ENCODE measurements around the gene SH3GL3.

The SH3GL3 gene

GRCh38 chr15:83477172-83477807 is 30.1 kb downstream of the SH3GL3 start:
- H3K4me3 ChIP-seq (ENCODE audit: control insufficient read depth, low read depth, low read length) = no peak overlapping the region
- no peak for TF ChIP-seq CTCF (IDR thresholded peaks at IDR 0.05; ENCODE audit: control insufficient read depth, insufficient read depth, low read depth, low read length, missing control alignments)
- no peak for DNase-seq (ENCODE audit: low read depth)

- DNase-seq (ENCODE audit: low read depth) = no peak
- TF ChIP-seq CTCF (IDR thresholded peaks at IDR 0.05; ENCODE audit: control insufficient read depth, insufficient read depth, low read depth, low read length, missing control alignments) = no peak
- H3K4me3 ChIP-seq (ENCODE audit: control insufficient read depth, low read depth, low read length) = no peak overlapping the region
Observed at GRCh38 chr15:83477808-83478537, 30.8 kb downstream of the SH3GL3 start.

GRCh38 chr15:83483612-83484011 is 36.5 kb downstream of the SH3GL3 start:
- DNase-seq (ENCODE audit: low read depth) = no peak
- no peak for TF ChIP-seq CTCF (IDR thresholded peaks at IDR 0.05; ENCODE audit: control insufficient read depth, insufficient read depth, low read depth, low read length, missing control alignments)
- H3K4me3 ChIP-seq (ENCODE audit: control insufficient read depth, low read depth, low read length) = no peak overlapping the region

- H3K4me3 ChIP-seq (ENCODE audit: control insufficient read depth, low read depth, low read length) = no peak overlapping the region
- no peak for DNase-seq (ENCODE audit: low read depth)
Observed at GRCh38 chr15:83484636-83485035, 37.5 kb downstream of the SH3GL3 start.

GRCh38 chr15:83486363-83486762 is 39.2 kb downstream of the SH3GL3 start:
- no peak for TF ChIP-seq CTCF (IDR thresholded peaks at IDR 0.05; ENCODE audit: control insufficient read depth, insufficient read depth, low read depth, low read length, missing control alignments)
- no peak for DNase-seq (ENCODE audit: low read depth)

More at GRCh38 chr15:83484636-83485035, 37.5 kb downstream of the SH3GL3 start:
- TF ChIP-seq CTCF (IDR thresholded peaks at IDR 0.05; ENCODE audit: control insufficient read depth, insufficient read depth, low read depth, low read length, missing control alignments) = no peak

GRCh38 chr15:83487519-83487918 is 40.4 kb downstream of the SH3GL3 start:
- TF ChIP-seq CTCF (IDR thresholded peaks at IDR 0.05; ENCODE audit: control insufficient read depth, insufficient read depth, low read depth, low read length, missing control alignments) = no peak

More at GRCh38 chr15:83486363-83486762, 39.2 kb downstream of the SH3GL3 start:
- H3K4me3 ChIP-seq (ENCODE audit: control insufficient read depth, low read depth, low read length) = no peak overlapping the region

More at GRCh38 chr15:83487519-83487918, 40.4 kb downstream of the SH3GL3 start:
- H3K4me3 ChIP-seq (ENCODE audit: control insufficient read depth, low read depth, low read length) = no peak overlapping the region
- no peak for DNase-seq (ENCODE audit: low read depth)

Data from AG09309 (cell line).